Neural progenitor cell (in vitro differentiated cells): ENCODE measurements around the gene TMEM139.

Experiments used
- EZH2phosphoT487 ChIP-seq: fragments of 200-600 bp; sonication (generic); IDR thresholded peaks from 2 replicates; pipeline ENCODE4 v1.6.1; 2017; ENCODE audit warnings: antibody characterized with exemption
- TF ChIP-seq, protein P1 (sequence below): fragments of 200-600 bp; sonication (generic); IDR thresholded peaks from 2 replicates; pipeline ENCODE4 v1.5.1; 2017; ENCODE audit warnings: antibody characterized with exemption, mild to moderate bottlenecking

DNA sequence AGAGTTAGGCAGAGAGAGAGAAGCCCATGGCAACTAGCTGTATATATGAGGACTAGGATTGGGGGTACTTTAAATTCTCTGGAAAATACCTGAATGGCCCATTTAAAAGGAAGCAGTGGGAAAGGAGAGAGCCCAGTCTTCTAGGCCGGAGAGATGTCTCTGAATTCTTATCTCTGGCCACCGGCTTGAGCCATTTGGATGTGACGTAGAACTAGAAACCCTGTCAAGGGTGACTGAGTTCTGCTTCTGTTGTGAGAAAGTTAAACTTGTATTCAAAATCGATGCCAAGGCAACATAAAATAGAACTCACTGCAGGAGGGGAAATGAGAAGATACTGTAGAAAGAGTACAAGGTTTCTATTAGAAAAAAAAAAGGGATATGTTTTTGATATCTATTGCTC lies 27.8 kb upstream of the TMEM139 start:
- no peak for TF ChIP-seq EZH2phosphoT487
- TF ChIP-seq, protein P1, sequence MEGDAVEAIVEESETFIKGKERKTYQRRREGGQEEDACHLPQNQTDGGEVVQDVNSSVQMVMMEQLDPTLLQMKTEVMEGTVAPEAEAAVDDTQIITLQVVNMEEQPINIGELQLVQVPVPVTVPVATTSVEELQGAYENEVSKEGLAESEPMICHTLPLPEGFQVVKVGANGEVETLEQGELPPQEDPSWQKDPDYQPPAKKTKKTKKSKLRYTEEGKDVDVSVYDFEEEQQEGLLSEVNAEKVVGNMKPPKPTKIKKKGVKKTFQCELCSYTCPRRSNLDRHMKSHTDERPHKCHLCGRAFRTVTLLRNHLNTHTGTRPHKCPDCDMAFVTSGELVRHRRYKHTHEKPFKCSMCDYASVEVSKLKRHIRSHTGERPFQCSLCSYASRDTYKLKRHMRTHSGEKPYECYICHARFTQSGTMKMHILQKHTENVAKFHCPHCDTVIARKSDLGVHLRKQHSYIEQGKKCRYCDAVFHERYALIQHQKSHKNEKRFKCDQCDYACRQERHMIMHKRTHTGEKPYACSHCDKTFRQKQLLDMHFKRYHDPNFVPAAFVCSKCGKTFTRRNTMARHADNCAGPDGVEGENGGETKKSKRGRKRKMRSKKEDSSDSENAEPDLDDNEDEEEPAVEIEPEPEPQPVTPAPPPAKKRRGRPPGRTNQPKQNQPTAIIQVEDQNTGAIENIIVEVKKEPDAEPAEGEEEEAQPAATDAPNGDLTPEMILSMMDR, result no peak
